Measurements from ENCODE around the gene ALMS1. TPM values are rescaled to one million over a fixed set of nuclear protein-coding genes. Genes with fewer than 3 reads are reported as not detected.

ALMS1 gene
- polyA plus RNA-seq, 2 of the 4 experiments (the other 2 are of a cell fraction), result 5.2 to 13.5 TPM

- WGBS (ENCODE audit: missing lambda C conversion rate), result 48% methylated on average over 2 of the region's 2 CpGs
- POLR2A ChIA-PET, result no interaction called here
Observed at GRCh38 chr2:73368781-73369180, 16.9 kb upstream of the ALMS1 start.

GRCh38 chr2:73370348-73370747 lies 15.3 kb upstream of the ALMS1 start:
- DNase-seq (ENCODE audit: low read depth in 1 of 2, low spot score in 1 of 2) (no peak), ATAC-seq (no peak), FAIRE-seq (no peak)
- H3K27ac ChIP-seq, result no peak overlapping the region
- ChIA-PET POLR2A (no interaction called here), CTCF (interaction anchor here (0.6 kb wide), 1 partner anchor 266 kb away, joined by 3 read pairs; no protein-coding TSS in a partner anchor)
- no peak overlapping the region for H3K4me3 ChIP-seq
- H3K9me3 ChIP-seq, result 0 out of 3 replicates have a peak, but pooled peaks cover 4% of the 10 kb centered on the region
- WGBS (ENCODE audit: missing lambda C conversion rate), result 22% methylated on average over 3 of the region's 3 CpGs
- no peak overlapping the region for H3K4me2 ChIP-seq
- TF ChIP-seq FOSB (CRISPR knock-in tag; IDR thresholded peaks at IDR 0.05), result no peak
- no peaks in the 10 kb centered on the region for H3K4me1 ChIP-seq

More at GRCh38 chr2:73368781-73369180, 16.9 kb upstream of the ALMS1 start:
- CTCF ChIA-PET, result interaction anchor here (1.2 to 1.3 kb wide), 2 partner anchors 30 to 78 kb away, joined by 3 to 6 read pairs; no protein-coding TSS in a partner anchor
- Histone ChIP-seq H3K4me1 (no peaks in the 10 kb centered on the region), H3K4me3 (no peak overlapping the region), H3K27ac (no peak overlapping the region), H3K9me3 (0 out of 3 replicates have a peak, but pooled peaks cover 4% of the 10 kb centered on the region), H3K4me2 (no peak overlapping the region)
- no peak for ATAC-seq
- FAIRE-seq, result no peak
- no peak for DNase-seq (ENCODE audit: low read depth in 1 of 2, low spot score in 1 of 2)
- peak; percentile 38 for TF ChIP-seq MAFK (IDR thresholded peaks at IDR 0.05; ENCODE audit: partially characterized antibody)
- no peak for TF ChIP-seq PBX3 (IDR thresholded peaks at IDR 0.05)

GRCh38 chr2:73373344-73373743 lies 12.3 kb upstream of the ALMS1 start:
- CTCF ChIA-PET, result interaction anchor here (0.6 to 1.5 kb wide), 3 partner anchors 9 to 260 kb away, joined by 3 read pairs; no protein-coding TSS in a partner anchor
- POLR2A ChIA-PET, result no interaction called here
- WGBS (ENCODE audit: missing lambda C conversion rate), result 5% methylated on average over 2 of the region's 2 CpGs
- TF ChIP-seq FOSB (CRISPR knock-in tag; IDR thresholded peaks at IDR 0.05), result no peak
- TF ChIP-seq ELK1 (IDR thresholded peaks at IDR 0.05; ENCODE audit: low read depth, low read length), result no peak
- no peak for TF ChIP-seq TFCP2L1 (CRISPR knock-in tag; IDR thresholded peaks at IDR 0.05)
- TF ChIP-seq GATA3 (IDR thresholded peaks at IDR 0.05; ENCODE audit: borderline replicate concordance), result no peak
- no peak for TF ChIP-seq ZC3H11A (IDR thresholded peaks at IDR 0.05)
- no peak for TF ChIP-seq HDAC2 (IDR thresholded peaks at IDR 0.05)
- TF ChIP-seq MAZ (IDR thresholded peaks at IDR 0.05; ENCODE audit: borderline replicate concordance, low read depth, low read length), result no peak
- TF ChIP-seq RARB (CRISPR knock-in tag; IDR thresholded peaks at IDR 0.05), result no peak
- no peak for TF ChIP-seq CEBPB (IDR thresholded peaks at IDR 0.05)
- no peak for TF ChIP-seq MAX (IDR thresholded peaks at IDR 0.05)
- no peak for TF ChIP-seq ZFP36 (IDR thresholded peaks at IDR 0.05; ENCODE audit: borderline replicate concordance, partially characterized antibody)
- no peak for TF ChIP-seq CBX8 (IDR thresholded peaks at IDR 0.05)
- TF ChIP-seq FOXS1 (CRISPR knock-in tag; IDR thresholded peaks at IDR 0.05), result no peak
- TF ChIP-seq SMC3 (IDR thresholded peaks at IDR 0.05), result no peak
- TF ChIP-seq JUN (IDR thresholded peaks at IDR 0.05), result no peak
- no peak for TF ChIP-seq HOXB13 (CRISPR knock-in tag; IDR thresholded peaks at IDR 0.05; ENCODE audit: low read depth)
- TF ChIP-seq NR3C1 (IDR thresholded peaks at IDR 0.05), result no peak
- no peak for TF ChIP-seq USF2 (IDR thresholded peaks at IDR 0.05)
- no peak for TF ChIP-seq E2F6 (IDR thresholded peaks at IDR 0.05; ENCODE audit: borderline replicate concordance, low read depth)
- no peak for TF ChIP-seq TP53 (CRISPR knock-in tag; IDR thresholded peaks at IDR 0.05)
- Histone ChIP-seq H3K27ac (no peak overlapping the region), H3K4me2 (no peak overlapping the region), H3K4me1 (no peaks in the 10 kb centered on the region), H3K4me3 (no peak overlapping the region), H3K9me3 (peaks cover 7% of the 10 kb centered on the region; the same call in 1 of the 3 replicates)
- ATAC-seq (no peak), FAIRE-seq (no peak), DNase-seq (ENCODE audit: low read depth in 1 of 2, low spot score in 1 of 2) (no peak)
